Endothelial cell of umbilical vein (primary cell): Measurements from ENCODE around the gene PTGDS. TPM values are rescaled to one million over a fixed set of nuclear protein-coding genes. Genes with fewer than 3 reads are reported as not detected.

Experiments used
- BruUV-seq: library from RNA; stranded (reverse); fragments of 400-500 nt; replicated peaks from 2 replicates; lab custom pipeline; 2021; lab: Mats Ljungman, UMichigan
- CTCF ChIA-PET: fragments of 300-600, 350-600 bp; sonication (Branson Sonifier 250); formaldehyde crosslinking; loops from one replicate; lab custom pipeline; 2021; ENCODE audit warnings: antibody characterized with exemption, inconsistent platforms; lab: Charles Lee
- POLR2A ChIA-PET: fragments of 300-600, 350-600 bp; sonication (Branson Sonifier 250); formaldehyde crosslinking; loops from one replicate; lab custom pipeline; 2021; ENCODE audit warnings: antibody characterized with exemption, inconsistent platforms; lab: Charles Lee
- DNase-seq: peaks from one replicate; pipeline ENCODE4 v3.0.0-alpha.2; 2011; ENCODE audit warnings: low read depth, low spot score
- FAIRE-seq: peaks from 2 replicates; lab custom pipeline; 2011; peaks lifted over from hg19 to GRCh38; lab: Jason Lieb, UNC
- H2AFZ ChIP-seq: 2 replicates; pipeline ENCODE4 v1.6.0; 2012; ENCODE audit warnings: low read depth, low read length, control low read depth, inconsistent platforms
- H3K27ac ChIP-seq: 2 replicates; pipeline ENCODE4 v1.5.1; 2011; ENCODE audit warnings: low read depth, mild to moderate bottlenecking, control low read depth, low read length, moderate library complexity; ENCODE audit not compliant: insufficient read depth
- H3K27me3 ChIP-seq, 2 experiments: 2 replicates each; pipeline versions ENCODE4 v1.6.0 to v1.6.1; 2011; ENCODE audit warnings: low read length in 2 of 2, mixed read lengths in 1 of 2; ENCODE audit not compliant: control insufficient read depth in 2 of 2, insufficient read depth in 2 of 2
- H3K36me3 ChIP-seq, 2 experiments: 2 replicates in 1 of 2; 3 replicates in 1 of 2; pipeline ENCODE4 v1.5.1; 2011; ENCODE audit warnings: low read length in 2 of 2, mild to moderate bottlenecking in 1 of 2, moderate library complexity in 1 of 2; ENCODE audit not compliant: control insufficient read depth in 2 of 2, insufficient read depth in 2 of 2; ENCODE audit errors: extremely low read depth in 1 of 2
- H3K4me1 ChIP-seq: 3 replicates; pipeline ENCODE4 v1.5.1; 2011; ENCODE audit warnings: mild to moderate bottlenecking, low read length; ENCODE audit not compliant: control insufficient read depth, insufficient read depth; ENCODE audit errors: extremely low read depth
- H3K4me2 ChIP-seq: 2 replicates; pipeline ENCODE4 v1.6.1; 2011; ENCODE audit warnings: low read length, control low read depth, mixed read lengths; ENCODE audit not compliant: insufficient read depth
- H3K4me3 ChIP-seq, 3 experiments: fragments of 200-600 bp in 1 of 3; sonication (generic), shearing (Covaris generic) in 1 of 3; replicated peaks in 1 of 3; 2 replicates each; pipeline ENCODE4 v1.5.1; 2011 to 2016; ENCODE audit warnings: control low read depth in 3 of 3, low read length in 3 of 3, mild to moderate bottlenecking in 2 of 3, inconsistent platforms in 1 of 3, low read depth in 1 of 3, moderate library complexity in 1 of 3; ENCODE audit not compliant: insufficient read depth in 1 of 3
- H3K79me2 ChIP-seq: 2 replicates; pipeline ENCODE4 v1.6.0; 2012; ENCODE audit warnings: low read length, inconsistent platforms; ENCODE audit not compliant: control insufficient read depth, insufficient read depth
- H3K9ac ChIP-seq: replicated peaks from 2 replicates; pipeline ENCODE3; 2011; ENCODE audit warnings: low read length, control low read depth; ENCODE audit not compliant: insufficient read depth; ENCODE audit errors: extremely low read depth
- H3K9me1 ChIP-seq: replicated peaks from 3 replicates; pipeline ENCODE4 v1.6.0; 2011; ENCODE audit warnings: mild to moderate bottlenecking, low read length; ENCODE audit not compliant: control insufficient read depth, insufficient read depth; ENCODE audit errors: extremely low read depth
- H3K9me3 ChIP-seq: replicated peaks from 2 replicates; pipeline ENCODE4 v1.5.1; 2012; ENCODE audit warnings: low read length, inconsistent platforms; ENCODE audit not compliant: control insufficient read depth, insufficient read depth
- H4K20me1 ChIP-seq: replicated peaks from 2 replicates; pipeline ENCODE3; 2011; ENCODE audit warnings: mild to moderate bottlenecking, low read length; ENCODE audit not compliant: control insufficient read depth, insufficient read depth; ENCODE audit errors: extremely low read depth
- EZH2 ChIP-seq: IDR thresholded peaks from 2 replicates; pipeline ENCODE4 v1.6.1; 2012; ENCODE audit warnings: borderline replicate concordance, low read depth, mild to moderate bottlenecking, moderate library complexity, low read length, inconsistent platforms; ENCODE audit not compliant: severe bottlenecking
- FOS ChIP-seq: IDR thresholded peaks from 2 replicates; pipeline ENCODE4 v1.6.1; 2011; ENCODE audit warnings: mild to moderate bottlenecking, low read length, moderate library complexity, borderline replicate concordance; ENCODE audit not compliant: insufficient read depth
- GATA2 ChIP-seq: IDR thresholded peaks from 2 replicates; pipeline ENCODE4 v1.7.0; 2011; ENCODE audit warnings: low read depth, mild to moderate bottlenecking, moderate library complexity, mixed read lengths, low read length; ENCODE audit not compliant: insufficient read length, insufficient read depth
- JUN ChIP-seq: IDR thresholded peaks from 2 replicates; pipeline ENCODE4 v1.6.1; 2011; ENCODE audit warnings: borderline replicate concordance, low read depth; ENCODE audit not compliant: insufficient read length, insufficient read depth
- MAX ChIP-seq: IDR thresholded peaks from 2 replicates; pipeline ENCODE4 v1.6.1; 2011; ENCODE audit not compliant: insufficient read depth, insufficient read length
- MYC ChIP-seq: IDR thresholded peaks from one replicate; pipeline ENCODE4 v1.6.1; 2011; ENCODE audit warnings: mild to moderate bottlenecking, low read depth, low read length
- POLR2A ChIP-seq: IDR thresholded peaks from 2 replicates; pipeline ENCODE4 v1.6.1; 2012; ENCODE audit warnings: low read depth, mild to moderate bottlenecking, control low read depth, low read length
- POLR2AphosphoS5 ChIP-seq: IDR thresholded peaks from 2 replicates; pipeline ENCODE4 v1.6.1; 2012; ENCODE audit warnings: low read depth, mild to moderate bottlenecking, control low read depth, low read length, moderate library complexity; ENCODE audit not compliant: insufficient read depth
- dilution Hi-C: fragments of 300-500 bp; cut with MboI; formaldehyde crosslinking; loops from one replicate; pipeline ENCODE4 v1.15.0; 2019; ENCODE audit warnings: low sequenced_read_pairs; ENCODE audit not compliant: extremely low pct_ligation_motif_present
- intact Hi-C: fragments of 100-400 bp; cut with micrococcal nuclease; formaldehyde crosslinking; loops from one replicate; pipeline ENCODE4 v1.10.0; 2022
- polyA plus RNA-seq, 4 experiments: library from polyadenylated mRNA; depleted of rRNA in 3 of 4; stranded (reverse) in 3 of 4; unstranded in 1 of 4; fragments of >200 nt; gene quantifications; 2 replicates each; pipeline versions ENCODE4 v1.2.1 to v1.2.3, GENCODE V29; 2011 to 2012; ENCODE audit warnings: missing spikeins in 1 of 4
- total RNA-seq: library from RNA; stranded (reverse); gene quantifications from 2 replicates; pipeline ENCODE4 v1.2.3, GENCODE V29; 2021
- TF ChIP-seq, protein P1 (sequence below), 2 donors: IDR thresholded peaks; 1 replicate in 1 of 2; 2 replicates in 1 of 2; pipeline ENCODE4 v1.5.1; 2011; ENCODE audit warnings: low read length in 2 of 2, mild to moderate bottlenecking in 2 of 2, moderate library complexity in 2 of 2, control low read depth in 1 of 2, inconsistent platforms in 1 of 2, low read depth in 1 of 2; ENCODE audit not compliant: insufficient read depth in 1 of 2; ENCODE audit errors: extremely low read depth in 1 of 2

The PTGDS gene
- total and polyA plus RNA-seq, 2 donors (not counting 3 experiments of a cell fraction or from before 2014, with no cell fraction given) = not detected

DNA sequence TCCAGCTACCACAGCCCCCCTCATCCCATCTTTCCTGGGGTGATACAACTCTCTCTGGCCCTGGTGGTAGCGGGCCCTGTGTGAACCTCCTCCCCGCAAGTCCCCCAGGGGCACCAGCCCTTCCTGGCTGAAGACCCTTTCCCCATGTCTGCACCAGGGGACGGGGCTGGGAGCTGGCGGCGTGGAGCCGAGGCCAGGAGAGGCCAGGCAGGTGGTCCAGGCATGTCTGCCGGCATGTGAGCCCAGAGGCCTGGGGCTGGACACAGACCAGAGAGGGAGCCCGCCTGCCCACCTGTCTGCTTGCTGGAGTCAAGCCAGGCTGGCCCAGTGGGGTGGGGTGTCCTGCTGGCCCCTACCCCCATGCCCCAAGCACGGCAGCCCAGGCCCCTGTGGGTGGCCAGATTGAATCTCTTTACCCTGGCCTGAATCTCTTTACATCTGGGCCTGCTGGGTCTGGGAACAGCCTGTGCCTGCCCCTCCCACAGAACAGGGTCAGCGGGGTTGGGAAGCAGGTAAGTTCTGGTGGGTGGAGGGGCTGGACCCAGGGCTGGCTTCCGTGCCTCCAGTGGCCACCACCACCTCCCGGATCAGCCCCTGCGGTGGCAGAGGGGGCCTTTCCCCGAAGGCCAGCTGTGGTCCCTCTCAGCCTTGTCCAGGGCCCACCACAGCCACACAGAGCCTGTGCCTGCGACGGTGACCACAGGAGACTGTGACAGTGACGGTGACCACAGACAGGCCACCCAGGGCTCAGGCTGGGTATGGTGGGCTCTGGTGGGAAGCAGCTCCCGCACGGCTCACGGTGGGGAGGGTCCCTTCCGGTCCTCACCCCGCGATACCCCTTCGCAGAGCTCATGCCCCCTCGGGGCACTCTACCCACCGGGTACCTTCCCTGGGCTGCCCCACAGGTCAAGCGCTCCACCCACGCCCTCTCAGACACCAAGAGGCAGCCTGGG, 18.1 kb upstream of the PTGDS start:
- intact Hi-C loops = no loop called here
- Histone ChIP-seq H3K9ac (no peak overlapping the region), H3K27me3 (no peaks in the 10 kb centered on the region), H3K27ac (no peak overlapping the region), H4K20me1 (no peaks in the 10 kb centered on the region), H3K4me1 (no peaks in the 10 kb centered on the region), H2AFZ (no peak overlapping the region), H3K4me3 (no peak overlapping the region), H3K9me3 (no peaks in the 10 kb centered on the region), H3K4me2 (no peak overlapping the region), H3K36me3 (no peaks in the 10 kb centered on the region), H3K9me1 (no peaks in the 10 kb centered on the region), H3K79me2 (no peaks in the 10 kb centered on the region)
- FAIRE-seq (no peak), DNase-seq (no peak)
- ChIA-PET CTCF (interaction anchor here (0.6 to 1.4 kb wide), 4 partner anchors 11 to 105 kb away, joined by 3 to 6 read pairs (median 4); no protein-coding TSS in a partner anchor), POLR2A (no interaction called here)
- no peak for TF ChIP-seq POLR2A
- no peak for TF ChIP-seq EZH2
- TF ChIP-seq GATA2 = no peak
- TF ChIP-seq, protein P1, sequence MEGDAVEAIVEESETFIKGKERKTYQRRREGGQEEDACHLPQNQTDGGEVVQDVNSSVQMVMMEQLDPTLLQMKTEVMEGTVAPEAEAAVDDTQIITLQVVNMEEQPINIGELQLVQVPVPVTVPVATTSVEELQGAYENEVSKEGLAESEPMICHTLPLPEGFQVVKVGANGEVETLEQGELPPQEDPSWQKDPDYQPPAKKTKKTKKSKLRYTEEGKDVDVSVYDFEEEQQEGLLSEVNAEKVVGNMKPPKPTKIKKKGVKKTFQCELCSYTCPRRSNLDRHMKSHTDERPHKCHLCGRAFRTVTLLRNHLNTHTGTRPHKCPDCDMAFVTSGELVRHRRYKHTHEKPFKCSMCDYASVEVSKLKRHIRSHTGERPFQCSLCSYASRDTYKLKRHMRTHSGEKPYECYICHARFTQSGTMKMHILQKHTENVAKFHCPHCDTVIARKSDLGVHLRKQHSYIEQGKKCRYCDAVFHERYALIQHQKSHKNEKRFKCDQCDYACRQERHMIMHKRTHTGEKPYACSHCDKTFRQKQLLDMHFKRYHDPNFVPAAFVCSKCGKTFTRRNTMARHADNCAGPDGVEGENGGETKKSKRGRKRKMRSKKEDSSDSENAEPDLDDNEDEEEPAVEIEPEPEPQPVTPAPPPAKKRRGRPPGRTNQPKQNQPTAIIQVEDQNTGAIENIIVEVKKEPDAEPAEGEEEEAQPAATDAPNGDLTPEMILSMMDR (IDR thresholded peaks at IDR 0.05; ENCODE audit: extremely low read depth in 1 of 2, insufficient read depth in 1 of 2, low read depth in 1 of 2, low read length in 2 of 2) = no peak
- TF ChIP-seq POLR2AphosphoS5 = no peak
- no peak for TF ChIP-seq MAX
- TF ChIP-seq JUN = no peak
- TF ChIP-seq MYC = no peak
- no peak for TF ChIP-seq FOS
- dilution Hi-C loops = no loop called here
- no TSS peak for BruUV-seq
